HEK293 (cell line): Measurements from ENCODE around the gene PHEX.

ENCODE experiments used
- CTCF ChIA-PET: fragments of 350-600 bp; formaldehyde crosslinking; extraction: SDS; loops from one replicate; lab custom pipeline; 2021; ENCODE audit warnings: antibody characterized with exemption; lab: Yijun Ruan, JAX
- POLR2A ChIA-PET: fragments of 300-600 bp; formaldehyde crosslinking; extraction: SDS; loops from one replicate; lab custom pipeline; 2020; ENCODE audit warnings: antibody characterized with exemption, inconsistent platforms; lab: Yijun Ruan, JAX
- H3K27ac ChIP-seq: fragments of 200-500 bp; sonication (Bioruptor generic); 2 replicates; pipeline ENCODE4 v1.5.1; 2014; ENCODE audit warnings: low read depth, low read length, control low read depth, inconsistent platforms; ENCODE audit errors: extremely low read depth
- H3K36me3 ChIP-seq, 2 experiments: fragments of 200-500 bp in 1 of 2; sonication (Bioruptor generic) in 1 of 2; 1 replicate in 1 of 2; 2 replicates in 1 of 2; pipeline ENCODE4 v1.5.1; 2014 to 2017; ENCODE audit warnings: inconsistent platforms in 2 of 2, low read length in 2 of 2; ENCODE audit not compliant: control insufficient read depth in 2 of 2, insufficient read depth in 1 of 2
- H3K4me1 ChIP-seq: fragments of 200-500 bp; sonication (Bioruptor generic); 2 replicates; pipeline ENCODE4 v1.5.1; 2014; ENCODE audit warnings: mild to moderate bottlenecking, low read length, inconsistent platforms; ENCODE audit not compliant: control insufficient read depth, insufficient read depth
- H3K4me3 ChIP-seq: 2 replicates; pipeline ENCODE4 v1.5.1; 2011; ENCODE audit warnings: low read depth, mild to moderate bottlenecking, control low read depth, low read length, moderate library complexity
- H3K9me3 ChIP-seq: fragments of 200-500 bp; sonication (Bioruptor generic); 2 replicates; pipeline ENCODE4 v1.5.1; 2014; ENCODE audit warnings: low read depth, low read length, inconsistent platforms; ENCODE audit not compliant: control insufficient read depth, insufficient read depth
- BCL11A ChIP-seq: fragments of 450-650 bp; formaldehyde crosslinking; IDR thresholded peaks from 2 replicates; pipeline ENCODE4 v1.5.1; 2016; ENCODE audit warnings: low read depth, missing biosample characterization, missing genetic modification characterization
- GLI4 ChIP-seq: fragments of 450-650 bp; formaldehyde crosslinking; IDR thresholded peaks from 2 replicates; pipeline ENCODE4 v1.5.1; 2016; ENCODE audit warnings: missing biosample characterization, missing genetic modification characterization
- GLIS1 ChIP-seq: fragments of 450-650 bp; formaldehyde crosslinking; IDR thresholded peaks from 2 replicates; pipeline ENCODE4 v1.5.1; 2016; ENCODE audit warnings: missing biosample characterization, missing genetic modification characterization
- KLF16 ChIP-seq: fragments of 450-650 bp; formaldehyde crosslinking; IDR thresholded peaks from 2 replicates; pipeline ENCODE4 v1.5.1; 2017; ENCODE audit warnings: missing biosample characterization, missing genetic modification characterization
- REST ChIP-seq: fragments of 450-650 bp; formaldehyde crosslinking; IDR thresholded peaks from 2 replicates; pipeline ENCODE4 v1.5.1; 2016; ENCODE audit warnings: missing biosample characterization, missing genetic modification characterization
- ZBTB44 ChIP-seq: fragments of 450-650 bp; IDR thresholded peaks from 2 replicates; pipeline ENCODE4 v1.5.1; 2018; ENCODE audit warnings: missing biosample characterization, mild to moderate bottlenecking, missing genetic modification characterization
- ZNF148 ChIP-seq: fragments of 450-650 bp; formaldehyde crosslinking; IDR thresholded peaks from 2 replicates; pipeline ENCODE4 v1.5.0; 2017; ENCODE audit warnings: missing biosample characterization, missing genetic modification characterization, borderline replicate concordance
- ZNF266 ChIP-seq: fragments of 450-650 bp; formaldehyde crosslinking; IDR thresholded peaks from 2 replicates; pipeline ENCODE4 v1.5.1; 2016; ENCODE audit warnings: missing biosample characterization, missing genetic modification characterization, low read depth
- ZNF280D ChIP-seq: fragments of 450-650 bp; formaldehyde crosslinking; IDR thresholded peaks from 2 replicates; pipeline ENCODE4 v1.5.1; 2016; ENCODE audit warnings: missing biosample characterization, missing genetic modification characterization
- ZNF311 ChIP-seq: fragments of 450-650 bp; formaldehyde crosslinking; IDR thresholded peaks from 2 replicates; pipeline ENCODE4 v1.5.1; 2017; ENCODE audit warnings: missing biosample characterization, missing genetic modification characterization, borderline replicate concordance
- ZNF366 ChIP-seq: fragments of 450-650 bp; formaldehyde crosslinking; conservative IDR thresholded peaks from 2 replicates; pipeline ENCODE4 v1.5.1; 2016; ENCODE audit warnings: missing biosample characterization, missing genetic modification characterization
- ZNF398 ChIP-seq: fragments of 450-650 bp; formaldehyde crosslinking; IDR thresholded peaks from 2 replicates; pipeline ENCODE4 v1.5.1; 2017; ENCODE audit warnings: missing biosample characterization, missing genetic modification characterization
- ZNF404 ChIP-seq: fragments of 450-650 bp; formaldehyde crosslinking; IDR thresholded peaks from 2 replicates; pipeline ENCODE4 v1.5.1; 2017; ENCODE audit warnings: missing biosample characterization, missing genetic modification characterization
- ZNF654 ChIP-seq: fragments of 450-650 bp; formaldehyde crosslinking; IDR thresholded peaks from 2 replicates; pipeline ENCODE4 v1.5.1; 2016; ENCODE audit warnings: low read depth, missing biosample characterization, missing genetic modification characterization

The PHEX gene

GRCh38 chrX:22073928-22074327 lies 41.8 kb downstream of the PHEX start:
- ChIA-PET POLR2A (no interaction called here), CTCF (no interaction called here)
- H3K36me3 ChIP-seq: no peaks in the 10 kb centered on the region
- TF ChIP-seq ZNF266 (tag by site-specific recombination) (no peak), GLI4 (tag by site-specific recombination) (no peak), REST (no peak), ZNF654 (no peak), ZNF398 (tag by site-specific recombination) (no peak)
- no peak overlapping the region for H3K27ac ChIP-seq
- H3K9me3 ChIP-seq: no peaks in the 10 kb centered on the region
- H3K4me3 ChIP-seq: no peak overlapping the region
- no peaks in the 10 kb centered on the region for H3K4me1 ChIP-seq

- H3K27ac ChIP-seq: no peak overlapping the region
- CTCF ChIA-PET: no interaction called here
- TF ChIP-seq ZNF311 (tag by site-specific recombination) (no peak), BCL11A (no peak), ZNF366 (tag by site-specific recombination) (no peak), ZBTB44 (tag by site-specific recombination) (no peak), ZNF148 (tag by site-specific recombination) (no peak), ZNF280D (tag by site-specific recombination) (no peak), ZNF404 (tag by site-specific recombination) (no peak), KLF16 (tag by site-specific recombination) (no peak), GLIS1 (tag by site-specific recombination) (no peak)
- POLR2A ChIA-PET: no interaction called here
- no peaks in the 10 kb centered on the region for H3K36me3 ChIP-seq
- H3K4me1 ChIP-seq: no peaks in the 10 kb centered on the region
- no peak overlapping the region for H3K4me3 ChIP-seq
- no peaks in the 10 kb centered on the region for H3K9me3 ChIP-seq
These were observed 46.0 kb downstream of the PHEX start for GRCh38 chrX:22078117-22078516.
